Cardiac fibroblast (primary cell): ENCODE results near the gene PGA5.

ENCODE experiments used
- DNase-seq, 2 donors: peaks; one replicate each; pipeline versions ENCODE4 v3.0.0 to v3.0.0-alpha.2; 2010; ENCODE audit warnings: low read depth in 2 of 2
- H3K4me3 ChIP-seq, 2 donors: replicated peaks in 1 of 2; 1 replicate in 1 of 2; 2 replicates in 1 of 2; pipeline ENCODE4 v1.5.1; 2011; ENCODE audit warnings: low read depth in 2 of 2, low read length in 2 of 2, mild to moderate bottlenecking in 2 of 2, moderate library complexity in 1 of 2
- CTCF ChIP-seq: IDR thresholded peaks from one replicate; pipeline ENCODE4 v1.5.1; 2011; ENCODE audit warnings: low read depth, mild to moderate bottlenecking, low read length, inconsistent platforms

Gene PGA5

GRCh38 chr11:61275191-61275590, 34.2 kb downstream of the PGA5 start:
- no peak overlapping the region for H3K4me3 ChIP-seq
- DNase-seq, result no peak
- TF ChIP-seq CTCF, result no peak

- no peak overlapping the region for H3K4me3 ChIP-seq
- DNase-seq, result no peak
- TF ChIP-seq CTCF, result no peak
These were observed 36.4 kb downstream of the PGA5 start for GRCh38 chr11:61277186-61278000.

GRCh38 chr11:61278001-61278470, 37.1 kb downstream of the PGA5 start:
- DNase-seq, result no peak
- TF ChIP-seq CTCF, result no peak
- no peak overlapping the region for H3K4me3 ChIP-seq

GRCh38 chr11:61279934-61280659, 39.1 kb downstream of the PGA5 start:
- no peak overlapping the region for H3K4me3 ChIP-seq
- peak in 1 of 2 donors; percentile 30 for DNase-seq
- no peak for TF ChIP-seq CTCF

- no peak for DNase-seq
- TF ChIP-seq CTCF, result no peak
- no peak overlapping the region for H3K4me3 ChIP-seq
These were observed 40.1 kb downstream of the PGA5 start for GRCh38 chr11:61280883-61281580.

GRCh38 chr11:61281581-61282250, 40.7 kb downstream of the PGA5 start:
- TF ChIP-seq CTCF, result no peak
- peak overlapping the region in 1 of 2 donors; percentile 11 for H3K4me3 ChIP-seq
- peak; percentile 41 to 57 for DNase-seq
